ENCODE measurements around the gene EP400. TPM values are rescaled to one million over a fixed set of nuclear protein-coding genes. Genes with fewer than 3 reads are reported as not detected.

Gene EP400
- polyA plus RNA-seq, 1 donor (not counting 4 experiments of a cell fraction or from before 2014, with no cell fraction given), result 4.1 TPM

DNA sequence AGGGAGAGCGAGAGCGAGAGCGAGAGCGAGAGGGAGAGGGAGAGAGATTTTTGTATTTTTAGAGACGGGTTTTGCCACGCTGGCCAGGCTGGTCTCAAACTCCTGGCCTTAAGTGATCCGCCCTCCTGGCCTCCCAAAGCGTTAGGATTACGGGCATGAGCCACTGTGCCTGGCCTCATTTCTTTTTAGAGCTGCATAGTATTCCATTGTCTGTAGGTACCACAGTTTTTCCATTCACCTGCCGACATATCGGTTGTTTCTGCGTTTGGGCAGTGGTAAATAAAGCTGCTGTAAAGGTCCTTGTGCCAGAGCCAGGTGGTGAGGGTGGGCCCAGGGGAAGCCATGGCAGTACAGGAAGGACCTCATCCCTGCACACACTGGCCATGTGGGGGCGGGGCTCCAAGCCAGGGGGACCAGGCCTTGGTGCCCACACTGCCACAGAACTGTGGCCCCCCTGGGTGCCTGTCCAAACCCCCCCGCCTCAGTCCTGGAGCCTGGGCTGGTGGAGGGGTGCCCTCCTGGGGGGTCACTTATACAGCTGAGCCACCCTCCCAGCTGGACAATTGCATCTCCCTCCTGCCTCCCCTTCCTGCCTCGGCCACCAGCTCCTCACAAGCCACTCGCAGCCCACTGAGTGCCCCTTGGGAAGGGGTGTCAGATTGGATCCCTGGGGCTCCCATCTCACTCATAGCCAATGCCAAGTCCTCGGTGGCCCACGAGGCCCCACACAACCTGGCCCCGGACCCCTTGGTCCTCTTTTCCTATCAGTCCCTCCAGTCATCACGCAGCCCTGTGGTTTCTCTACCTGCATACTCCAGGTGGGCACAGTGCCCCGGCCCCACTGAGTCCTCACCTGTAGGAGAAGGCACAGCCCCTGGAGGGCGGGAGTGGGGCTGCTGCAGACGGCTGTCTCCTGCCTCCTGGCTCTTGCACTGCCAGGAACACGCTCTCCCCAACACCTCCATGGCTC lies 22.3 kb upstream of the EP400 start:
- DNase-seq (ENCODE audit: low read depth, low spot score), result no peak
- H3K9me1 ChIP-seq (ENCODE audit: control insufficient read depth, extremely low read depth, insufficient read depth, low read length), result no peaks in the 10 kb centered on the region
- dilution Hi-C loops (cut with MboI; ENCODE audit: extremely low pct_ligation_motif_present, low sequenced_read_pairs), result no loop called here
- TF ChIP-seq, protein P1, sequence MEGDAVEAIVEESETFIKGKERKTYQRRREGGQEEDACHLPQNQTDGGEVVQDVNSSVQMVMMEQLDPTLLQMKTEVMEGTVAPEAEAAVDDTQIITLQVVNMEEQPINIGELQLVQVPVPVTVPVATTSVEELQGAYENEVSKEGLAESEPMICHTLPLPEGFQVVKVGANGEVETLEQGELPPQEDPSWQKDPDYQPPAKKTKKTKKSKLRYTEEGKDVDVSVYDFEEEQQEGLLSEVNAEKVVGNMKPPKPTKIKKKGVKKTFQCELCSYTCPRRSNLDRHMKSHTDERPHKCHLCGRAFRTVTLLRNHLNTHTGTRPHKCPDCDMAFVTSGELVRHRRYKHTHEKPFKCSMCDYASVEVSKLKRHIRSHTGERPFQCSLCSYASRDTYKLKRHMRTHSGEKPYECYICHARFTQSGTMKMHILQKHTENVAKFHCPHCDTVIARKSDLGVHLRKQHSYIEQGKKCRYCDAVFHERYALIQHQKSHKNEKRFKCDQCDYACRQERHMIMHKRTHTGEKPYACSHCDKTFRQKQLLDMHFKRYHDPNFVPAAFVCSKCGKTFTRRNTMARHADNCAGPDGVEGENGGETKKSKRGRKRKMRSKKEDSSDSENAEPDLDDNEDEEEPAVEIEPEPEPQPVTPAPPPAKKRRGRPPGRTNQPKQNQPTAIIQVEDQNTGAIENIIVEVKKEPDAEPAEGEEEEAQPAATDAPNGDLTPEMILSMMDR (optimal IDR thresholded peaks at IDR 0.05 in 1 of 3, IDR thresholded peaks at IDR 0.05 in 1 of 3, conservative IDR thresholded peaks at IDR 0.05 in 1 of 3; ENCODE audit: extremely low read depth in 1 of 3, insufficient read depth in 2 of 3, low read length in 3 of 3), result no peak
- no peak overlapping the region for H3K4me3 ChIP-seq (ENCODE audit: control insufficient read depth in 2 of 3, extremely low read depth in 1 of 3, insufficient read depth in 2 of 3, low read depth in 1 of 3, low read length in 3 of 3)
- peaks cover 27% of the 10 kb centered on the region for H3K79me2 ChIP-seq (ENCODE audit: control insufficient read depth, insufficient read depth, low read length)
- FAIRE-seq, result no peak
- no peaks in the 10 kb centered on the region for H3K9me3 ChIP-seq (ENCODE audit: control insufficient read depth, low read depth, low read length)
- no peaks in the 10 kb centered on the region for H4K20me1 ChIP-seq (ENCODE audit: control insufficient read depth, extremely low read depth, insufficient read depth, low read length)
- peaks cover 8% of the 10 kb centered on the region for H3K4me1 ChIP-seq (ENCODE audit: control insufficient read depth, extremely low read depth, insufficient read depth, low read length)
- no peak overlapping the region for H2AFZ ChIP-seq (ENCODE audit: control insufficient read depth, low read length)
- no peak overlapping the region for H3K9ac ChIP-seq (ENCODE audit: control insufficient read depth, extremely low read depth, insufficient read depth, low read length)
- peaks cover 7 to 9% of the 10 kb centered on the region in 2 experiments for H3K36me3 ChIP-seq (ENCODE audit: control insufficient read depth in 2 of 2, extremely low read depth in 1 of 2, insufficient read depth in 2 of 2, low read length in 2 of 2)
- no peaks in the 10 kb centered on the region for H3K27me3 ChIP-seq (ENCODE audit: control insufficient read depth, extremely low read depth, insufficient read depth, low read length)
- H3K27ac ChIP-seq (ENCODE audit: control insufficient read depth, insufficient read depth, low read length), result no peak overlapping the region
- H3K4me2 ChIP-seq (ENCODE audit: control insufficient read depth, extremely low read depth, insufficient read depth, low read depth, low read length), result no peak overlapping the region

DNA sequence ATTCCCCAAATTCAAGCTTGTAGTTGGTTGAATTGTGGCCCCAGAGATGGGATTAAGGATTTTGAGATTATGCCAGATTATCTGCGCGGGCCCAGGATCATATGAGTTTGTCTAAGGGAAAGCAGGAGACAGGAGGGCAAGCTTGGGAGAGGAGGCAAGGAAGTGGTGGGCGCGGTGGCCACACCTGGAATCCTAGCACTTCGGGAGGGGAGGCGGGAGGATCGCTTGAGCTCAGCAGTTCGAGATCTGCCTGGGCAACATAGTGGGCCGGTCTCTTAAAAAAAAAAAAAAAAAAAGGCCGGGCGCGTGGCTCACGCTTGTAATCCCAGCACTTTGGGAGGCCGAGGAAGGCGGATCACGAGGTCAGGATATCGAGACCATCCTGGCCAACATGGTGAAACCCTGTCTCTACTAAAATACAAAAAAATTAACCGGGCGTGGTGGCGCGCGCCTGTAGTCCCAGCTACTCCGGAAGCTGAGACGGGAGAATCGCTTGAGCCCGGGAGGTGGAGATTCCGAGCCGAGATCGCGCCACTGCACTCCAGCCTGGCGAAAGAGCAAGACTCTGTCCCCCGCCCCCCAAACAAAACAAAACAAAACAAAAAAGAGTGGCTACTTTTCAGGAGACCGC lies 21.5 kb upstream of the EP400 start:
- peak overlapping the region; percentile 57 to 67 (median 59) for H3K4me3 ChIP-seq (ENCODE audit: control insufficient read depth in 2 of 3, extremely low read depth in 1 of 3, insufficient read depth in 2 of 3, low read depth in 1 of 3, low read length in 3 of 3)
- H4K20me1 ChIP-seq (ENCODE audit: control insufficient read depth, extremely low read depth, insufficient read depth, low read length), result no peaks in the 10 kb centered on the region
- no peaks in the 10 kb centered on the region for H3K9me1 ChIP-seq (ENCODE audit: control insufficient read depth, extremely low read depth, insufficient read depth, low read length)
- H3K36me3 ChIP-seq (ENCODE audit: control insufficient read depth in 2 of 2, extremely low read depth in 1 of 2, insufficient read depth in 2 of 2, low read length in 2 of 2), result peaks cover 11 to 14% of the 10 kb centered on the region in 2 experiments
- H3K27ac ChIP-seq (ENCODE audit: control insufficient read depth, insufficient read depth, low read length), result peak overlapping the region; percentile 20
- TF ChIP-seq EZH2 (IDR thresholded peaks at IDR 0.05; ENCODE audit: low read length), result no peak
- TF ChIP-seq, protein P1 (optimal IDR thresholded peaks at IDR 0.05 in 1 of 3, IDR thresholded peaks at IDR 0.05 in 1 of 3, conservative IDR thresholded peaks at IDR 0.05 in 1 of 3; ENCODE audit: extremely low read depth in 1 of 3, insufficient read depth in 2 of 3, low read length in 3 of 3), result no peak
- H3K4me1 ChIP-seq (ENCODE audit: control insufficient read depth, extremely low read depth, insufficient read depth, low read length), result peaks cover 8% of the 10 kb centered on the region
- dilution Hi-C loops (cut with MboI; ENCODE audit: extremely low pct_ligation_motif_present, low sequenced_read_pairs), result no loop called here
- H3K4me2 ChIP-seq (ENCODE audit: control insufficient read depth, extremely low read depth, insufficient read depth, low read depth, low read length), result peak overlapping the region; percentile 82
- DNase-seq (ENCODE audit: low read depth, low spot score) (no peak), FAIRE-seq (no peak)
- peak overlapping the region; percentile 71 for H3K9ac ChIP-seq (ENCODE audit: control insufficient read depth, extremely low read depth, insufficient read depth, low read length)
- H3K79me2 ChIP-seq (ENCODE audit: control insufficient read depth, insufficient read depth, low read length), result peaks cover 27% of the 10 kb centered on the region
- no peaks in the 10 kb centered on the region for H3K27me3 ChIP-seq (ENCODE audit: control insufficient read depth, extremely low read depth, insufficient read depth, low read length)
- H2AFZ ChIP-seq (ENCODE audit: control insufficient read depth, low read length), result peak overlapping the region; percentile 80
- no peaks in the 10 kb centered on the region for H3K9me3 ChIP-seq (ENCODE audit: control insufficient read depth, low read depth, low read length)
